Neural progenitor cell (in vitro differentiated cells): ENCODE measurements around the gene MROH9. TPM values are rescaled to one million over a fixed set of nuclear protein-coding genes. Genes with fewer than 3 reads are reported as not detected.

Source experiments
- DNase-seq: peaks from one replicate; pipeline ENCODE4 v3.0.0-alpha.2; 2016; ENCODE audit warnings: low spot score
- H2AFZ ChIP-seq: fragments of 200-600 bp; sonication (generic); replicated peaks from 2 replicates; pipeline ENCODE4 v1.6.1; 2016; ENCODE audit warnings: antibody characterized with exemption
- H3F3A ChIP-seq: fragments of 200-600 bp; sonication (generic); 2 replicates; pipeline ENCODE4 v1.6.1; 2016; ENCODE audit warnings: antibody characterized with exemption, low read depth
- H3K27ac ChIP-seq: fragments of 200-600 bp; sonication (generic); 2 replicates; pipeline ENCODE4 v1.5.1; 2016; ENCODE audit warnings: mild to moderate bottlenecking
- H3K27me3 ChIP-seq: fragments of 200-600 bp; sonication (generic); 2 replicates; pipeline ENCODE4 v1.6.1; 2016; ENCODE audit warnings: mild to moderate bottlenecking, moderate library complexity
- H3K36me3 ChIP-seq: fragments of 200-600 bp; sonication (generic); 2 replicates; pipeline ENCODE4 v1.5.1; 2016
- H3K4me1 ChIP-seq: fragments of 200-600 bp; sonication (generic); 2 replicates; pipeline ENCODE4 v1.6.1; 2016; ENCODE audit warnings: mixed run types
- H3K4me2 ChIP-seq: fragments of 200-600 bp; sonication (generic); 2 replicates; pipeline ENCODE4 v1.6.1; 2016
- H3K4me3 ChIP-seq: fragments of 200-600 bp; sonication (generic); 2 replicates; pipeline ENCODE4 v1.5.1; 2016
- H3K79me2 ChIP-seq: fragments of 200-600 bp; sonication (generic); 2 replicates; pipeline ENCODE4 v1.6.1; 2016; ENCODE audit warnings: low read depth
- H3K9ac ChIP-seq: fragments of 200-600 bp; sonication (generic); 2 replicates; pipeline ENCODE4 v1.6.1; 2016
- H3K9me3 ChIP-seq: fragments of 200-600 bp; sonication (generic); 2 replicates; pipeline ENCODE4 v1.5.1; 2016; ENCODE audit warnings: low read depth
- H4K20me1 ChIP-seq: fragments of 200-600 bp; sonication (generic); 2 replicates; pipeline ENCODE4 v1.6.1; 2016; ENCODE audit warnings: low read depth
- H3K27ac Mint-ChIP-seq: 3 replicates; pipeline ENCODE4 v1.8.0; 2021; ENCODE audit warnings: mixed read lengths
- H3K27me3 Mint-ChIP-seq: 2 replicates; pipeline ENCODE4 v1.8.0; 2022; ENCODE audit warnings: low read depth, mild to moderate bottlenecking, inconsistent platforms, moderate library complexity, mixed read lengths; ENCODE audit not compliant: insufficient read depth
- H3K36me3 Mint-ChIP-seq: 3 replicates; pipeline ENCODE4 v1.8.0; 2021; ENCODE audit warnings: mixed read lengths
- H3K4me1 Mint-ChIP-seq: 3 replicates; pipeline ENCODE4 v1.8.0; 2021; ENCODE audit warnings: mixed read lengths
- H3K4me3 Mint-ChIP-seq: 3 replicates; pipeline ENCODE4 v1.8.0; 2021; ENCODE audit warnings: mild to moderate bottlenecking, moderate library complexity, mixed read lengths
- H3K9me3 Mint-ChIP-seq: 3 replicates; pipeline ENCODE4 v1.8.0; 2020; ENCODE audit warnings: mixed read lengths
- EZH2 ChIP-seq: fragments of 200-600 bp; sonication (generic); IDR thresholded peaks from 2 replicates; pipeline ENCODE4 v1.6.1; 2017; ENCODE audit warnings: antibody characterized with exemption, mild to moderate bottlenecking, moderate library complexity
- EZH2phosphoT487 ChIP-seq: fragments of 200-600 bp; sonication (generic); IDR thresholded peaks from 2 replicates; pipeline ENCODE4 v1.6.1; 2017; ENCODE audit warnings: antibody characterized with exemption
- total RNA-seq: library from RNA; depleted of rRNA; stranded (reverse); fragments of >200 nt; gene quantifications from 2 replicates; pipeline ENCODE4 v1.2.3, GENCODE V29; 2015; ENCODE audit warnings: low replicate concordance
- TF ChIP-seq, protein P1 (sequence below): fragments of 200-600 bp; sonication (generic); IDR thresholded peaks from 2 replicates; pipeline ENCODE4 v1.5.1; 2017; ENCODE audit warnings: antibody characterized with exemption, mild to moderate bottlenecking

Gene MROH9
- total RNA-seq, 1 donor from 2014 or later, result not detected

DNA sequence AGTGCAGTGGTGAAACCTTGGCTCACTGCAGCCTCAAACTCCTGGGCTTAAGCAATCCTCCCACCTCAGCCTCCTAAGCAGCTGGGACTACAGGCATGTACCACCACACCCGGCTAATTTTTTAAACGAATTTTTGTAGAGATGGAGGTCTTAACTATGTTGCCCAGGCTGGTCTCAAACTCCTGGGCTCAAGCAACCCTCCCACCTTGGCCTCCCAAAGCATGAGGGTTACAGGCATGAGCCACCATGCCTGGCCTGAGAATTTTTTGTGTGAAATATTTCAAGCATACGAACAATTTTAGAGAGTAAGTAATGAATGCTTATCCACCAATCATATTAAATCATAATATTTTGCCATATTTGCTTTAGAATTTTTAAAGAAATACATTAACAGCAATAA is 51.6 kb downstream of the MROH9 start:
- Mint-ChIP-seq H3K4me3 (no peak overlapping the region), H3K36me3 (no peaks in the 10 kb centered on the region), H3K9me3 (no peaks in the 10 kb centered on the region), H3K4me1 (no peaks in the 10 kb centered on the region), H3K27ac (no peak overlapping the region), H3K27me3 (peaks cover 2% of the 10 kb centered on the region)
- Histone ChIP-seq H3K27me3 (no peaks in the 10 kb centered on the region), H3K4me3 (no peak overlapping the region), H2AFZ (no peak overlapping the region), H3K36me3 (no peaks in the 10 kb centered on the region), H3K4me1 (no peaks in the 10 kb centered on the region), H4K20me1 (no peaks in the 10 kb centered on the region), H3K9ac (no peak overlapping the region), H3K27ac (no peak overlapping the region), H3K79me2 (no peaks in the 10 kb centered on the region), H3F3A (no peaks in the 10 kb centered on the region), H3K4me2 (no peak overlapping the region), H3K9me3 (no peaks in the 10 kb centered on the region)
- DNase-seq, result no peak
- TF ChIP-seq, protein P1, sequence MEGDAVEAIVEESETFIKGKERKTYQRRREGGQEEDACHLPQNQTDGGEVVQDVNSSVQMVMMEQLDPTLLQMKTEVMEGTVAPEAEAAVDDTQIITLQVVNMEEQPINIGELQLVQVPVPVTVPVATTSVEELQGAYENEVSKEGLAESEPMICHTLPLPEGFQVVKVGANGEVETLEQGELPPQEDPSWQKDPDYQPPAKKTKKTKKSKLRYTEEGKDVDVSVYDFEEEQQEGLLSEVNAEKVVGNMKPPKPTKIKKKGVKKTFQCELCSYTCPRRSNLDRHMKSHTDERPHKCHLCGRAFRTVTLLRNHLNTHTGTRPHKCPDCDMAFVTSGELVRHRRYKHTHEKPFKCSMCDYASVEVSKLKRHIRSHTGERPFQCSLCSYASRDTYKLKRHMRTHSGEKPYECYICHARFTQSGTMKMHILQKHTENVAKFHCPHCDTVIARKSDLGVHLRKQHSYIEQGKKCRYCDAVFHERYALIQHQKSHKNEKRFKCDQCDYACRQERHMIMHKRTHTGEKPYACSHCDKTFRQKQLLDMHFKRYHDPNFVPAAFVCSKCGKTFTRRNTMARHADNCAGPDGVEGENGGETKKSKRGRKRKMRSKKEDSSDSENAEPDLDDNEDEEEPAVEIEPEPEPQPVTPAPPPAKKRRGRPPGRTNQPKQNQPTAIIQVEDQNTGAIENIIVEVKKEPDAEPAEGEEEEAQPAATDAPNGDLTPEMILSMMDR, result no peak
- TF ChIP-seq EZH2phosphoT487 (no peak), EZH2 (no peak)

DNA sequence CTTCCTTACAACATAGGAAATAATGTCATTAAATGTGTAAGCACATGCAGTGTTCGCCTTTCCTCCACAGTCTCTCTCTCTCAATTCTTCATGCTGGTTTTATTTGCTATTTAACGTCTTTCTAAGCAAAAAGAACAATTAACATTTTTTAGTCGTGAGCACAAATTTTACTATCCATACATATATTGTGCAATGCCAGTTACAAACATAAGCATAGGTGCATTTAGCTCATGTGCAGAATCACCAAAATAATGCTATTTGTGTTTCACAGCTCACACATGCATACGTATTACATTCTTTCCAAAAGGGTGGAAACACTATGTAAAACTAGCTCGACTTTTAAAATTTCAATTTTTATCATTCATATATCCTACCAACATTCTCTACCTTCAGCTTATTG is 52.1 kb downstream of the MROH9 start:
- TF ChIP-seq, protein P1, result no peak
- no peak for TF ChIP-seq EZH2
- no peak for TF ChIP-seq EZH2phosphoT487
- no peaks in the 10 kb centered on the region for H3K9me3 Mint-ChIP-seq
- H3K27me3 ChIP-seq, result no peaks in the 10 kb centered on the region
- H3K27ac Mint-ChIP-seq, result no peak overlapping the region
- H3F3A ChIP-seq, result no peaks in the 10 kb centered on the region
- no peak for DNase-seq
- no peaks in the 10 kb centered on the region for H4K20me1 ChIP-seq
- no peaks in the 10 kb centered on the region for H3K4me1 ChIP-seq
- no peak overlapping the region for H3K9ac ChIP-seq
- H3K36me3 ChIP-seq, result no peaks in the 10 kb centered on the region
- no peaks in the 10 kb centered on the region for H3K36me3 Mint-ChIP-seq
- H2AFZ ChIP-seq, result no peak overlapping the region
- peaks cover 2% of the 10 kb centered on the region for H3K27me3 Mint-ChIP-seq
- H3K79me2 ChIP-seq, result no peaks in the 10 kb centered on the region
- H3K4me3 Mint-ChIP-seq, result no peak overlapping the region
- H3K4me1 Mint-ChIP-seq, result no peaks in the 10 kb centered on the region
- H3K4me2 ChIP-seq, result no peak overlapping the region
- no peak overlapping the region for H3K27ac ChIP-seq
- no peak overlapping the region for H3K4me3 ChIP-seq
- no peaks in the 10 kb centered on the region for H3K9me3 ChIP-seq

DNA sequence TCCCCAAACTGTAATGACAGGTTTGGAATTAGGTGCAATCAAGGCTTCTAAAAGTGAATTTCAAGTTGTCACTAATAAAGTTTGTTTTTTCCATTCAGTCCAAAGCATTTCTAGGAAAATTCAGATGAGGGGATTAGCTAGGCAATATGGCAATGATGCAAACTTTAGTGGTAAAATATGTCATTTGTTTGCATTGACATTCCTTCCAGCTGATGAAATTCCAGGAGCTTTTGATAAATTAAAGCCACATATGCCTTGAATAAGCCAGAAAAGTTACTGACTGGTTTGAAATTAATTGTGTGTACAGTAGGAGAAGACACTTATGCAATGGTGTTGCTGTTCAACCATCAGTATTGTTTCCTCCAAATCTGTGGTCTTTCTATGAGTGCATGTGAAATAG is 57.8 kb downstream of the MROH9 start:
- H3F3A ChIP-seq, result no peaks in the 10 kb centered on the region
- no peak overlapping the region for H3K4me2 ChIP-seq
- Mint-ChIP-seq H3K27me3 (no peaks in the 10 kb centered on the region), H3K4me1 (no peaks in the 10 kb centered on the region), H3K36me3 (no peaks in the 10 kb centered on the region), H3K4me3 (no peak overlapping the region), H3K9me3 (no peaks in the 10 kb centered on the region), H3K27ac (no peak overlapping the region)
- H3K36me3 ChIP-seq, result no peaks in the 10 kb centered on the region
- H3K4me3 ChIP-seq, result no peak overlapping the region
- TF ChIP-seq, protein P1, result no peak
- no peak for TF ChIP-seq EZH2
- TF ChIP-seq EZH2phosphoT487, result no peak
- H3K27me3 ChIP-seq, result no peaks in the 10 kb centered on the region
- no peaks in the 10 kb centered on the region for H3K9me3 ChIP-seq
- no peaks in the 10 kb centered on the region for H3K4me1 ChIP-seq
- DNase-seq, result no peak
- no peaks in the 10 kb centered on the region for H3K79me2 ChIP-seq
- no peak overlapping the region for H3K27ac ChIP-seq
- no peak overlapping the region for H2AFZ ChIP-seq
- H3K9ac ChIP-seq, result no peak overlapping the region
- no peaks in the 10 kb centered on the region for H4K20me1 ChIP-seq

DNA sequence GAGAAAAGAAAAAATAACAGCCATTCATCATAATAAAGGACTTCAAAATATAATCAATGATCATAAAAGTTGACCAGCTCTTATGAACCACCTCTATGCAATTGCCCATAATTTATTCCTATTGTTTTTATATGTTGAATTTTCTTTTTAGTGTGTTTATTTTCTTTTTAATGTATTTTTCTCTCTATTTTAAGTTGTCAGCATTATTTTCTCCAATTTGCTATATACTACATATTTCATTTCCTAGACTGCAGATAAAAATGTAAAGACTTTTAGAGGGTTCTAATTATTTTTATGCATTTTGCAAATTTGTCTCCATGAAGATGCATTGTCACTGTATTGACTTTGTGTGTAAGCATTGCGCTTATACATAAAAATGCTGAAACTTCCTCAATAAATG is 58.4 kb downstream of the MROH9 start:
- Histone ChIP-seq H3K4me2 (no peak overlapping the region), H4K20me1 (no peaks in the 10 kb centered on the region), H3K4me1 (no peaks in the 10 kb centered on the region), H3K27ac (no peak overlapping the region), H3K4me3 (no peak overlapping the region), H3K79me2 (no peaks in the 10 kb centered on the region), H3K9ac (no peak overlapping the region), H3K36me3 (no peaks in the 10 kb centered on the region), H3K9me3 (no peaks in the 10 kb centered on the region), H3K27me3 (no peaks in the 10 kb centered on the region), H3F3A (no peaks in the 10 kb centered on the region), H2AFZ (no peak overlapping the region)
- H3K4me3 Mint-ChIP-seq, result no peak overlapping the region
- H3K27ac Mint-ChIP-seq, result no peak overlapping the region
- H3K27me3 Mint-ChIP-seq, result no peaks in the 10 kb centered on the region
- no peaks in the 10 kb centered on the region for H3K36me3 Mint-ChIP-seq
- no peak for TF ChIP-seq EZH2
- TF ChIP-seq, protein P1, result no peak
- no peak for TF ChIP-seq EZH2phosphoT487
- no peaks in the 10 kb centered on the region for H3K9me3 Mint-ChIP-seq
- no peaks in the 10 kb centered on the region for H3K4me1 Mint-ChIP-seq
- DNase-seq, result no peak
